ENCODE measurements around the gene LDHB. TPM values are rescaled to one million over a fixed set of nuclear protein-coding genes. Genes with fewer than 3 reads are reported as not detected.
"Not testable (repeated sequence)": the region's sequence is repeated elsewhere in the genome, so short reads cannot be mapped to it uniquely, and the experiment has no call there.

LDHB gene
- polyA plus RNA-seq, 3 donors: 1,421 to 1,589 (median 1,556) TPM

DNA sequence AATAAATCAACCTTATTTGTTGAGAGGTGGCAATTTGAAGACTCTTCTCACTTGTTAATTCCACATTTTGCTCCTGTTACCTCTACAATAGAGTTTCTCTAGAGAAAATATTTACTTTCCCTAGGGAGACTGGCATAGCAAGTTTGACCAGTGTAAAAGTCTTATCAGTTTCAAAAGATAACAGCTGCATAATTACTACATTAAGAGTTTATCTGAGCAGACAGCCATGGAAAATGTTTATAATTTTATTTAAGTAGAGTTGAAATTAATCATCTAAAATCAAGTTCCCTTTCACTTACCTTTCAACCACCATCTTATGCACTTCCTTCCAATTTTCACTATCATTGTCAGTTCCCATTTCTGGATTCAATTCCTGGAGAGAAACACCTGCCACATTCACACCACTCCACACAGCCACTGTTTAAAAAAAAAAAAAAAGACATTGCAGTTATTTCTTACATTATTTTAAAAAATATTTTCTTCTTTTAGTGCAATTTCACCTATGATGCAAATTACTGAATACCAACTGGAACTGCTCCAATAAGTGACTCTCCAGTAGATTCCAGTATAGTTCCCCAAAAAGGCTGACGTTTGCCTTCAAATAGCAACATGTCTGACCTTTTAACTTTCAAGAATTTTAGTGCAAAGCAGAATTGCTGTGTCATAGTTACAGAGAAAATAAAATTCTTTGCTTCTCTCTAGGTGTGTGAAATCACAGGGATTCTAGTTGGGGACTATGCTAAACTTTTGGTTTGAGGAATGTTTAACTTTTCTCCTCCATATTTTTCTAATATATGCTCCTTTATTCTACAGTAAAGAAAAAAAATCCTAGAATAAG, 19.4 kb downstream of the LDHB start:
- DNase-seq: no peak

- no peak for DNase-seq
Measured at GRCh38 chr12:21634245-21634644, 23.4 kb downstream of the LDHB start.

- no peak for DNase-seq
Measured at GRCh38 chr12:21631367-21631766, 26.3 kb downstream of the LDHB start.

- DNase-seq: no peak
Measured at GRCh38 chr12:21627924-21628323, 29.7 kb downstream of the LDHB start.

DNA sequence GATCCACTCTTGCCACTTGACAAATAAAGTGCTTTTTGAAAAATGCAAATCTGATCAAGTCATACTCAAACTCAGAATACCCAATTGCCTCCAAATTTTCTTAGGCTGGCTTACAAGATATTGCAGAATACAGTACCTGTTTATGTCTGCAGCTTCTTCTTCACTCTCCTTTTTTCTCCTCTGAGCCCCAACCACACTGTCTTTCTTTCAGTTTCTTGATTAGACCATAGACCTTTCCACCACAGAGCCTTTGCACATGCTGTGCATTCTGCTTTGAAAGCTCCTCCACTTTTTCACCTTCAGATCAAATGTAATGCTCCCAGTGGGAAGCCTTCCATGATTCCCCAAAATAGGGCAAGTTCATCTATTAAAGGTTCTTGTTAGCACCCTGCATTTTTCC, 39.1 kb downstream of the LDHB start:
- no peak for DNase-seq

- DNase-seq: no peak
Measured at GRCh38 chr12:21617030-21617429, 40.6 kb downstream of the LDHB start.

GRCh38 chr12:21615431-21615830, 42.2 kb downstream of the LDHB start:
- no peak for DNase-seq

DNA sequence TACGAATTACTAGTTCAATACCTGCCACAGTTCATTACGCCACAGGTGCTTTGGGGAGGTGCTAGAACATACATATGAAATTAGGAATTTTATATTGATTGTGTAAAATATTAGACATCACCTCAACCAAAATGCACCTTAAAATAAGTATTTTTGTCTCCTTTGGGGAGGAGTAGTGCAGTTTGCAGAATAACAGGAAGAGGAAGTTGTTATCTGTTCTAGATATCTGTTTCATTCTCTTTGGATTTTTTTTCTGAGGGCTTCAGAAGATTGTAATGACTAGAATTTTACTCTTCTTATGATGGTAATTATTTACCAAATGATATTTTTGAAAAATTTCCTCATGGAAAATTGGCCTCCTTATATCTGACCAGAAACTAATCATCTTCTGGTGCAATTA, 43.1 kb downstream of the LDHB start:
- no peak for DNase-seq

- no peak for DNase-seq
Measured at GRCh38 chr12:21613931-21614330, 43.7 kb downstream of the LDHB start.

DNA sequence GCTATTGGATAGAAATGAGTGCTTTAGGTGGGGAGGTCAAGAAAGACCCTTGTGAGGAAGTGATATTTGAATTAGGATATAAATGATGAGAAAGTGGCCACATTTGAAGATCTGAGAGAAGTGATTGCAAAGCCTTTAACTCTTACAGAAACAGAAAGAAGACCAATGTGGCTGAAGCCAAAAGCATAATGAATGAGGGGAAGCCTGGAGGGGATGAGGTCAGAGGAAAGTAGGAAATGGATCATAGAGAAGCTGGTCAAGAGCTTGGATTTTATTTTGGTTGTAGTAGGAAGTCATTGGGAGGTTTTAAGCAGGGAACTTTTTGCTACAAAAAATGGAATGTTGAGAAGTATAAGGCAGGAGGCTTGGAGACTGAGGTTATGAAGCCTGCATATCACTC, 49.4 kb downstream of the LDHB start:
- DNase-seq: no peak

DNA sequence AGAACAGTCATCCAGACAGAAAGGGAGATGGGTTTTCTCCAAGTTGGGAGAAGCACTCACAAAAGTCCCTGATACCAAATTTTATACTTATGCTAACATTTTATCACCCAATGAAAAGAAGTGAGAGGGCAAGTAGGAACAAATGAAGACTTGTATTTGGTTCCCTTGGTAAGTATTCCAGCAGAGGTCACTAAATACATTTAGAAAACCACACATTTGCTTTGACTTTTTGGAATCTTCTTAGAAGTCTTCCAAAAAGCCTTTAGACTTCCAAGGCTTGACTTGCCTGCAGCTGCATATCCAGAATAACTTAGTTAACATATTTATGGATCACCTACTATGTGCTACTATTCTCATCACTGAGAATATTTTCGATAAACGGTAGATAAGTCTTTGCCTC, 49.9 kb downstream of the LDHB start:
- DNase-seq: peak; percentile 4

DNA sequence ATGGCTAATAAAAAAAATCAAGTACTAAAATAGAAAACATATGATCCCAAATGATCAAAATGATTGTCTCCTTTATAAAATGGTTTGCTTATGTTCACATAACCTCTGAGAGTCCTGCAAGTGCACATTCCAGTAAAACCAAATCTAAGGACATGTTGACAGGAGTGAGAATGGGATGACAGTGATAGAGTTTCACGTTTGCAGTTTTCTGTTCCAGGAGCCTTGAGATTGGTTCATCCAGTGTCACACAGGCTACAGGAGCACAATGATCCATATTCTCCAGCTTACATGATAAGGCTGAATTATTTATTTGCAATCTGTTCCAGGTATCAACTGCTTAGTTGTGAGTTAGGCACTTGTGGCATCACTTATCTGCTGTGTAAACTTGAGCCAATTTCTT, 51.5 kb downstream of the LDHB start:
- no peak for DNase-seq

DNA sequence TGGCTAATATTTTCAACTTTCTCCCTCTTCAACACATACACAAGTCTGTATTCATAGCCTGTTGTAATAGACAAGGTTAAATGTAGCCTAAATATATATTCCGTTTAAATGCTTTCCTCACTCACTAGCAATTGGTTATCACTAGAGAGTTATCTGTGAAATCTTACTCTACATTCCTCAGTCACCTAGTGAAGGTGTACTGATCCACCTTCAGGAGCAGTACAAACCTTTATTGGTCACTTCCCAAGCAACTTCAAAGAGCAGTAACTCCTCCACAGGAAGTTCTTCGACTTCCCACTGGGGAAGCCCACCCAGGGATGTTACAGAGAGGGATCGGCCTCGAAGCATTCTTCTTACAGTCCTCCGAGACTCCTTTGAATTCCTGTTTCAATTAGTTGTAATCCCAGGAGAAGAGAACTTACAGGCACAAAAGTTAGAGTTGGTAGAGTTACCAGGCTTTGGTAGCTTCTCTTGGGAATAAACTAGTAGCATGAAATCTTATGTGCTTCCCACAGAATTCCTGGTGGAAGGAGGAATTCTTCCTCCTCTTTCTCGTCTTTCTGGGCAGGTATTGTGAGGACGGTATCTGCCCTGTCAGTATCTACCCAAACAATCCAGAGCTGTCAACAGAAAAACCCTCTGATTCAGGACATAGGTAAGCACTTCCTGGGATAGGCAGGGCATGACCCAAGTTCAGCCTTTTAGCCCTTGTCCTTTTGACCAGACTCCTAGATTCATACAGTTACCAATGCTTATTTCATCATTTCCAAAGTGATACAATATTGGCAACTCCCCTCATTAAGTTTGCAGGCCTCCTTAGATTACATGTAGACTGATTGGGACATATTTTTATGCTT, 53.2 kb downstream of the LDHB start, which contains the start of gene GYS2:
GYS2 (minus strand) TSS at position 603 of the 857 bp plus-strand sequence; CDS start at position 348, 255 bp downstream.
- no peak for DNase-seq

GRCh38 chr12:21602774-21603173, 54.9 kb downstream of the LDHB start:
- no peak for DNase-seq

DNA sequence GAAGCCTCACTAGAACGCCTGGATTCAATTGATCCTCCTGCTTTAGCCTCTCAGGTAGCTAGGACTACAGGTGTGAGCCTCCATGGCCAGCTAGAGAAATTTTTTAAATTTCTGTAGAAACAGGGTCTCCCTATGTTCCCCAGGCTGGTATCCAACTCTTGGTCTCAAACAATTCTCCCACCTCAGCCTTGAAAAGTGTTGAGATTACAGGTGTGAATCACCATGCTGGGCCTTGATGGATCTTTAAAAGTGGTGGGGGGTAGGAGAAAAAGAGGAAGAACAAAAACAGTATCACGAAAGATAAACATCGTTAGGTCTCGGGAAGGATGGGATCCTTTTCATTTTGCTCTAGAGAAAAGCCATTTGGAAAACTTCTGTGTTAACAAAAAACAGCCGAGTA, 57.4 kb downstream of the LDHB start:
- DNase-seq: no peak

DNA sequence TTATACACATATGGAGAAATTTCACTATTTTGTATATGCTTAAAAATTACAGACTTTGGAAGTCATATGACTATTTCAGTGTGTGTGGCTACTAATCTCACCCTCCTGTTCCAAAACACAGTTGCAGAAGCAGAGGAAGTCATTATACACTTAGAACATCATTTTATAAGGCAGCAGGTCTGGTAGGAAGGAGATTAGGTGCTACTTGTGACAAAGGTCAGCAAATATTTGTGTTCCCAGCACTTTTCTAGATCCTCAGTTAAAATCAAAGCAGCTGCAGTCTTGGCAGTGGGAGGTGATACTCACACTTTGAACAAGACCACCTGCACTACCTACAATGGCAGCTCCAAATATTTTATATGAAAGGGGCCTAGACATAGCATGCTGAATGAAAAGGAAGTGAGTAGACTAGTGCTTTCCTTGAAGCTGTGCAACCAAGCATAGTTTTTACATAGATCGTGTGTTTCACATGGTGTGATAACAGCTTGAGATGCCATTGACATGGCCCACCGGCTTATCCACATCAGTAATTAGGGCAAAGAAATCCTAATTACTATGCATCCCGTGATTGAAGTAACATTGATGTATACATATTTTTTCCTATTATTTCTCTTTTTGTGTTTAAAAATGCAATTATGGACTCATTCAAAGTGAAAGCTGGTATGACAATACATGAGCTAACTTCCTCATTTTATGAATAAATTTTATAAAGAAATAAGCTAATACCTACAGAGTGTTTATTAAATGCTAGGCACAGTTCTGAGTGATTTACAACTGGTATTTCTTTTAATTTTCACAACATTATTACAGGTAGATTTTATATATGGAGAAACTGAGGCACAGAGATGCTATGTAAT, 58.3 kb downstream of the LDHB start:
- no peak for DNase-seq

- no peak for DNase-seq
Measured at GRCh38 chr12:21598651-21599050, 59.0 kb downstream of the LDHB start.

DNA sequence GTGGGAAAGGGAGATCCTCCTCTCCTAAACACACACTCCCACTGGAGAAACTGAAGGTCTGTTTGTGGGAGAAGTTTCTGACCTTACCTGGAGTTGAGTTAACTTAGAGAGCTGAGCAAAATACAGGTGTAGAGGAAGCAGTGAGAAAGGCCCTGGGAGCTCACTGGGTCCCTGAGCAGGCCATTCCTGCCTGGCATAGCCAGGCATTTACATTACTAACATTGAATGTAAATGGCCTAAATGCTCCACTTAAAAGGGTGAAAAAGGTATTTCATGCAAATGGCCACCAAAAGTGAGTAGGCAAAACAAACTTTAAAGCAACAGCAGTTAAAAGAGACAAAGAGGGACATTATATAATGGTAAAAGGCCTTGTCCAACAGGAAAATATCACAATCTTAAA, 62.3 kb downstream of the LDHB start:
- DNase-seq: not testable (repeated sequence)

DNA sequence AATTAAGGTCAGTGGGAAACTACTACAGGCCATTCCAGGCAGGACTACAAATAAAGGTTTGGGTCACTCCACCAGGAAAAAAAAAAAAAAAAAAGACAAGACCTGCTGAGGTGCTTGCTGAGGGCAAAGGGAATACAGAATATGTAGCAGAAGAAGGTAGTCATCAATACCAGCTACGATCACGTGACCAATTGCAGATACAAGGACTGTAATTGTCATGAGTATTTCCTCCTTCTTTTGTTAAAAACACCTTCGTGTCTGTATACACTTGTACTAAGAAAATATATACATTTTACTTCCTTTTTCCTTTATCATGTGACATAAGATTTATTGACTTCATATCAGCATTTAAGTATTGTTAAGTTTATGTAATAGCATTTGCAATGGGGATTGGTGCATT, 72.2 kb downstream of the LDHB start:
- DNase-seq: no peak

All from renal pelvis (tissue), 4 donors.